HCT116 (cell line): ENCODE results near the gene TOP1. TPM values are rescaled to one million over a fixed set of nuclear protein-coding genes. Genes with fewer than 3 reads are reported as not detected.

Source experiments
- ATAC-seq: fragments of 200-7000 bp; cut with Tn5 transposase; 2 replicates; pipeline ENCODE4 v1.9.1; 2020; ENCODE audit warnings: mild to moderate bottlenecking, moderate library complexity
- BruUV-seq: library from RNA; stranded (reverse); fragments of 400-500 nt; replicated peaks from 2 replicates; lab custom pipeline; 2021; lab: Mats Ljungman, UMichigan
- CTCF ChIA-PET: fragments of 300-600 bp; sonication (Branson Sonifier 250); formaldehyde crosslinking; loops from one replicate; lab custom pipeline; 2021; ENCODE audit warnings: antibody characterized with exemption; lab: Charles Lee
- POLR2A ChIA-PET: fragments of 300-600, 350-600 bp; sonication (Branson Sonifier 250); formaldehyde crosslinking; loops from one replicate; lab custom pipeline; 2021; ENCODE audit warnings: antibody characterized with exemption; lab: Charles Lee
- RAD21 ChIA-PET, 2 experiments: fragments of 300-600 bp; sonication (Branson Sonifier 250); formaldehyde crosslinking; loops; one replicate each; lab custom pipeline; 2023; ENCODE audit warnings: low total read pairs in 2 of 2; ENCODE audit not compliant: uncharacterized antibody in 2 of 2, unreplicated experiment in 2 of 2, low non-redundant PET in 1 of 2; lab: Charles Lee
- DNase-seq: peaks from one replicate; pipeline ENCODE4 v3.0.0-alpha.2; 2010; ENCODE audit warnings: low read depth, low spot score
- H2AFZ ChIP-seq: fragments of 200-600 bp; shearing (Covaris generic), sonication (generic); 2 replicates; pipeline ENCODE4 v1.6.1; 2017; ENCODE audit warnings: low read depth, mixed run types, mixed read lengths, antibody characterized with exemption, low read length; ENCODE audit not compliant: poor library complexity, severe bottlenecking
- H3K27ac ChIP-seq: 2 replicates; pipeline ENCODE4 v1.5.1; 2012; ENCODE audit warnings: low read depth, low read length
- H3K27me3 ChIP-seq: fragments of 200-600 bp; sonication (generic); 2 replicates; pipeline ENCODE4 v1.6.1; 2016; ENCODE audit warnings: mixed run types, low read length, mixed read lengths; ENCODE audit not compliant: insufficient read depth
- H3K36me3 ChIP-seq, 2 experiments: fragments of 200-500 bp in 1 of 2; fragments of 200-600 bp in 1 of 2; sonication (Bioruptor generic) in 1 of 2; sonication (generic) in 1 of 2; 2 replicates each; pipeline versions ENCODE4 v1.5.1 to v1.6.1; 2014 to 2016; ENCODE audit warnings: low read length in 2 of 2, inconsistent platforms in 1 of 2, mixed read lengths in 1 of 2, mixed run types in 1 of 2; ENCODE audit not compliant: insufficient read depth in 2 of 2, control insufficient read depth in 1 of 2
- H3K4me1 ChIP-seq, 2 experiments: fragments of 200-600 bp in 1 of 2; sonication (generic) in 1 of 2; 2 replicates each; pipeline versions ENCODE4 v1.5.1 to v1.6.1; 2012 to 2017; ENCODE audit warnings: low read length in 2 of 2, inconsistent platforms in 1 of 2, mild to moderate bottlenecking in 1 of 2, mixed read lengths in 1 of 2, mixed run types in 1 of 2, moderate library complexity in 1 of 2; ENCODE audit not compliant: insufficient read depth in 2 of 2, control insufficient read depth in 1 of 2
- H3K4me2 ChIP-seq: fragments of 200-600 bp; sonication (generic); 2 replicates; pipeline ENCODE4 v1.6.1; 2017; ENCODE audit warnings: mixed run types, low read length, mixed read lengths
- H3K4me3 ChIP-seq, 2 experiments: fragments of 200-600 bp in 1 of 2; sonication (generic) in 1 of 2; replicated peaks in 1 of 2; 2 replicates each; pipeline ENCODE4 v1.5.1; 2011 to 2016; ENCODE audit warnings: low read length in 2 of 2, control low read depth in 1 of 2, low read depth in 1 of 2, mild to moderate bottlenecking in 1 of 2, mixed read lengths in 1 of 2, mixed run types in 1 of 2
- H3K79me2 ChIP-seq: fragments of 200-600 bp; sonication (generic); 2 replicates; pipeline ENCODE4 v1.6.1; 2017; ENCODE audit warnings: mild to moderate bottlenecking, mixed run types, low read length, moderate library complexity, mixed read lengths; ENCODE audit not compliant: insufficient read depth
- H3K9ac ChIP-seq: fragments of 200-600 bp; sonication (generic); 2 replicates; pipeline ENCODE4 v1.6.1; 2016; ENCODE audit warnings: low read length, mixed read lengths
- H3K9me2 ChIP-seq: fragments of 200-600 bp; sonication (generic), shearing (Covaris generic); 2 replicates; pipeline ENCODE4 v1.6.1; 2017; ENCODE audit warnings: mixed run types, mild to moderate bottlenecking, moderate library complexity; ENCODE audit not compliant: insufficient read depth
- H3K9me3 ChIP-seq, 2 experiments: fragments of 200-500 bp in 1 of 2; fragments of 200-600 bp in 1 of 2; sonication (Bioruptor generic) in 1 of 2; sonication (generic) in 1 of 2; 2 replicates each; pipeline ENCODE4 v1.6.1; 2014 to 2017; ENCODE audit warnings: low read length in 2 of 2, mixed read lengths in 2 of 2, inconsistent platforms in 1 of 2, low read depth in 1 of 2, mild to moderate bottlenecking in 1 of 2, mixed run types in 1 of 2, moderate library complexity in 1 of 2; ENCODE audit not compliant: control insufficient read depth in 1 of 2, insufficient read depth in 1 of 2
- H4K20me1 ChIP-seq: fragments of 200-600 bp; sonication (generic), shearing (Covaris generic); 2 replicates; pipeline ENCODE4 v1.6.1; 2017; ENCODE audit warnings: mixed run types, mild to moderate bottlenecking, moderate library complexity; ENCODE audit not compliant: insufficient read depth
- ATF3 ChIP-seq: IDR thresholded peaks from 2 replicates; pipeline ENCODE4 v1.6.1; 2012
- CBX3 ChIP-seq: IDR thresholded peaks from 2 replicates; pipeline ENCODE4 v1.6.1; 2012; ENCODE audit warnings: low read depth
- CEBPB ChIP-seq: IDR thresholded peaks from 2 replicates; pipeline ENCODE4 v1.6.1; 2012; ENCODE audit warnings: low read depth
- REST ChIP-seq: IDR thresholded peaks from 2 replicates; pipeline ENCODE4 v1.6.1; 2012; ENCODE audit warnings: low read depth
- SIN3A ChIP-seq: IDR thresholded peaks from 2 replicates; pipeline ENCODE4 v1.6.1; 2012; ENCODE audit warnings: low read depth
- SRF ChIP-seq: IDR thresholded peaks from 2 replicates; pipeline ENCODE4 v1.6.1; 2012; ENCODE audit warnings: low read depth
- YY1 ChIP-seq: IDR thresholded peaks from 2 replicates; pipeline ENCODE4 v1.6.1; 2011; ENCODE audit warnings: low read length, low read depth, moderate library complexity, mild to moderate bottlenecking; ENCODE audit not compliant: insufficient replicate concordance; ENCODE audit errors: extremely low read depth
- ZBTB33 ChIP-seq: IDR thresholded peaks from 2 replicates; pipeline ENCODE4 v1.6.1; 2011; ENCODE audit warnings: mild to moderate bottlenecking, low read length, moderate library complexity; ENCODE audit not compliant: insufficient replicate concordance; ENCODE audit errors: extremely low read depth
- ZFX ChIP-seq: fragments of 450-650 bp; IDR thresholded peaks from 2 replicates; pipeline ENCODE4 v1.6.1; 2017
- intact Hi-C: fragments of 100-400 bp; cut with micrococcal nuclease; formaldehyde crosslinking; loops from 2 replicates; pipeline ENCODE4 v1.10.0; 2022
- total RNA-seq: library from RNA; stranded (reverse); gene quantifications from one replicate; pipeline ENCODE4 v1.2.1, GENCODE V29; 2021; ENCODE audit not compliant: unreplicated experiment

The TOP1 gene
- total RNA-seq, 1 experiment from 2014 or later: 190 TPM

GRCh38 chr20:41029150-41029901 lies 704 bp downstream of the TOP1 start:
- TF ChIP-seq SRF (no peak), SIN3A (0 out of 2 replicates have a peak, but pooled peaks have one; percentile 9), ATF3 (no peak), YY1 (no peak), REST (no peak), CBX3 (no peak), CEBPB (no peak), ZBTB33 (no peak), ZFX (peak; percentile 78)
- Histone ChIP-seq H3K27me3 (no peaks in the 10 kb centered on the region), H2AFZ (no peak overlapping the region), H3K4me1 (peaks cover 28 to 46% of the 10 kb centered on the region in 2 experiments), H3K9ac (peak overlapping the region; percentile 87), H3K4me2 (peak overlapping the region; percentile 81), H4K20me1 (peaks cover 32% of the 10 kb centered on the region; the same call in 1 of the 2 replicates), H3K27ac (peak overlapping the region; percentile 88), H3K36me3 (peaks cover 17 to 36% of the 10 kb centered on the region in 2 experiments; a peak in 3 of 4 replicates), H3K9me2 (no peaks in the 10 kb centered on the region), H3K4me3 (peak overlapping the region; percentile 79 to 86), H3K9me3 (no peaks in the 10 kb centered on the region), H3K79me2 (peaks cover 57% of the 10 kb centered on the region)
- ChIA-PET CTCF (no interaction called here), RAD21 (no interaction called here), POLR2A (interaction anchor here (1.4 to 2.7 kb wide), 4 partner anchors 22 to 43 kb away, joined by 3 to 14 read pairs (median 10); no protein-coding TSS in a partner anchor)
- DNase-seq (no peak), ATAC-seq (peak; percentile 2; the same call in 1 of the 2 replicates)
- BruUV-seq: no TSS peak
- intact Hi-C loops: no loop called here
